Tibial nerve (tissue), 4 donors: ENCODE measurements around the gene PAX1.

Source experiments
- EP300 ChIP-seq, 2 donors: sonication (generic); formaldehyde crosslinking; IDR thresholded peaks; one replicate each; pipeline ENCODE4 v1.6.1; 2017; ENCODE audit warnings: antibody characterized with exemption in 2 of 2, mild to moderate bottlenecking in 1 of 2
- POLR2A ChIP-seq, 2 donors: fragments of 450-650 bp; IDR thresholded peaks; one replicate each; pipeline ENCODE4 v1.6.1; 2017; ENCODE audit warnings: antibody characterized with exemption in 2 of 2, mild to moderate bottlenecking in 2 of 2, moderate library complexity in 2 of 2
- TF ChIP-seq, protein P1 (sequence below), 5 experiments: fragments of 200-600 bp in 3 of 5; fragments of 450-650 bp in 2 of 5; sonication (generic) in 3 of 5; IDR thresholded peaks; one replicate each; pipeline ENCODE4 v1.5.1; 2016 to 2019; ENCODE audit warnings: antibody characterized with exemption in 5 of 5, mild to moderate bottlenecking in 3 of 5, moderate library complexity in 2 of 5

- TF ChIP-seq, protein P1, sequence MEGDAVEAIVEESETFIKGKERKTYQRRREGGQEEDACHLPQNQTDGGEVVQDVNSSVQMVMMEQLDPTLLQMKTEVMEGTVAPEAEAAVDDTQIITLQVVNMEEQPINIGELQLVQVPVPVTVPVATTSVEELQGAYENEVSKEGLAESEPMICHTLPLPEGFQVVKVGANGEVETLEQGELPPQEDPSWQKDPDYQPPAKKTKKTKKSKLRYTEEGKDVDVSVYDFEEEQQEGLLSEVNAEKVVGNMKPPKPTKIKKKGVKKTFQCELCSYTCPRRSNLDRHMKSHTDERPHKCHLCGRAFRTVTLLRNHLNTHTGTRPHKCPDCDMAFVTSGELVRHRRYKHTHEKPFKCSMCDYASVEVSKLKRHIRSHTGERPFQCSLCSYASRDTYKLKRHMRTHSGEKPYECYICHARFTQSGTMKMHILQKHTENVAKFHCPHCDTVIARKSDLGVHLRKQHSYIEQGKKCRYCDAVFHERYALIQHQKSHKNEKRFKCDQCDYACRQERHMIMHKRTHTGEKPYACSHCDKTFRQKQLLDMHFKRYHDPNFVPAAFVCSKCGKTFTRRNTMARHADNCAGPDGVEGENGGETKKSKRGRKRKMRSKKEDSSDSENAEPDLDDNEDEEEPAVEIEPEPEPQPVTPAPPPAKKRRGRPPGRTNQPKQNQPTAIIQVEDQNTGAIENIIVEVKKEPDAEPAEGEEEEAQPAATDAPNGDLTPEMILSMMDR (IDR thresholded peaks at IDR 0.05), result no peak
- no peak for TF ChIP-seq EP300 (IDR thresholded peaks at IDR 0.05)
- no peak for TF ChIP-seq POLR2A (IDR thresholded peaks at IDR 0.05)
Observed at GRCh38 chr20:21714297-21715192, 9.1 kb downstream of the PAX1 start.
